ENCODE measurements around the gene CRYM.

- no peak for TF ChIP-seq CTCF (IDR thresholded peaks at IDR 0.05)
- no peak for TF ChIP-seq POLR2A (IDR thresholded peaks at IDR 0.05)
Observed at GRCh38 chr16:21236831-21237230, 41.3 kb downstream of the CRYM start.
